PC-9 (cell line): ENCODE results near the gene LRP1.

Source experiments
- CTCF ChIP-seq: fragments of 200-600 bp; sonication (generic); conservative IDR thresholded peaks from 2 replicates; pipeline ENCODE4 v1.6.1; 2017; ENCODE audit warnings: mixed run types, antibody characterized with exemption, mild to moderate bottlenecking, moderate library complexity
- EZH2 ChIP-seq: fragments of 200-600 bp; sonication (generic); IDR thresholded peaks from 2 replicates; pipeline ENCODE4 v1.8.0; 2017; ENCODE audit warnings: antibody characterized with exemption, low read depth

- no peak for TF ChIP-seq CTCF
- TF ChIP-seq EZH2, result no peak
These were observed 90.0 kb downstream of the LRP1 start for GRCh38 chr12:57218030-57218853.
